GM19240 (cell line): Measurements from ENCODE around the gene ACTRT2.

Experiments used
- DNase-seq: peaks from one replicate; pipeline ENCODE4 v3.0.0; 2011; ENCODE audit warnings: low spot score; ENCODE audit not compliant: insufficient read length

ACTRT2 gene

DNA sequence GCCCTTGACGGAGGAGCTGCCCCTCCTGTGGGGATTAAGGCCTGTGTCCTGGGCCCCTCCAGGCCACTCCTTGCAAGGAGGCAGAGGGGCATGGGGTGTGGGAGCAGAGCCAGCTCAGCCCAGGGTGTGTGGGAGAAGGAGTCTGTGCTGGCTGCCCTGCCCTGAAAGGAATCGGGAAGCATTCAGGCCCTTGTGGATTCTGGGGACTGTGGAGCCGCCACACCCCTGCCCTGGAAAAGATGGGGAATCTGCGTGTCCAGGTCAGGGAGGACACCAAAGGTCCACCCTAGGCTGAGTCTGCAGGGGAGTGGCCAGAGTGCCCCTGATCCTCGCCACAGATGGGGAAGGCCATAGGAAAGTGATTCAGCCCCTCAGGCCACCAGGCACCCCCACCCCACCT, 31.2 kb downstream of the ACTRT2 start:
- DNase-seq = no peak

DNA sequence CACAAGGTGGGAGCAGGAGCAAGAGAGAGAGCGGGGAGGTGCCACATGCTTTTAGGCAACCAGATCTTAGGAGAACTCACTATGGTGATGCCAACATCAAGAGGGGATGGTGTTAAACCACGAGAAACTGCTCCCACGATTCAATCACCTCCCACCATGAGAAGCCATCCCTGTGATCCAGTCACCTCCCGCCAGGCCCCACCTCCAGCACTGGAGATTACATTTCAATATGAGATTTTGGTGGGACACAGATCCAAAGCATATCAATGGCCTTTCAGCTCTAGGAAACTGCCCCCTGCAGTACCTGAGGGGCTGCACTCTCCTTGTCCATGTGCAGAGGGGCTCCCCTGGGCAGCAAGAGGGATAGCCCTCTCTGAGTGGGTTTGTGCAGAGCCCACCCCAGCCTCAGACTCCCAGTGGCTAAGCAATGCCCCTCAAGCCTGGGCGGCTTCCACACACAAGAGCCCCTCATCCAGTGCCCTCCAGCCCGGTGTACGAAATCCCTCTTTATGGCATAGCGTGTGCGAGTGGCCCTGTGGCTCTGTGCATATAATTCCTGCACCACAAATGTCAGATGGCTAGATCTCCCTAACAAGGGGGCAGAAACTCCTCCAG, 32.2 kb downstream of the ACTRT2 start:
- DNase-seq = no peak

DNA sequence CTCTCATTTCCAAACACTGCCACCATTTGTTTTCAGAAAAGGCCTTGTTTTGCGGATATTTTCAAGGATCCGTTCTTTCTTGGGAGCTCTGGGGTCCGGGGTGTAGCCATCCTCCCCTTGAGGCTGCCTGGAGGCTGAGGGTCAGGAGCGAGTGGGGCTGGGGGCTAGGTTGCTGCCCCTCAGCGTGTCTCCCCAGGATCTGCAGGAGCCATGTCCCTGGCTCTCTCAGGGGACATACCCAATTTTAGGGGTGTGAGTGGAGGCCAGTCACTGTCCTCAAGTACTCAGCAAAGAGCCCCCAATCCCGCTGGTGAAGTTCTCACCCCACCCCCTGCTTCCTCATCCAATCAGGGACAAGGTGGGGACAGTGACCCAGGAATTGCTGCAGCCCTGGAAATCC, 32.7 kb downstream of the ACTRT2 start:
- no peak for DNase-seq

DNA sequence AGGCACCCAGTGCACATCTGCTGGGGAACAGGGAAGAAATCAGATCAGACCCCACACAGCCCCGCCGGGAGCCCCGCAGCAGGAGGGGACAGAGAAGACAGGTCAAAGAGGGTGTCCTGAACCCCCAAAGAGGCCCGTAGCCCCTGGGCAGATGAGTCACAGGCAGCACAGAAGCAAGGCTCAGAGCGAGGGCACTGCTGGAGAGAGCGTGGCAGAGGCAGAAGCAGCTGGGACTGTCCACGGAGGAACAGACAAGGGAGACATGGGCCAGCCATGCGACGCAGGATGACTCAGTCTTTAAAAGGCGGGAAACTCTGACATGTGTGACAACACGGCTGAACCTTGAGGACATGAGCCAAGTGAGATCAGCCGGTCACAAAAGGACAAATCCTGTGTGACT, 33.2 kb downstream of the ACTRT2 start:
- DNase-seq = no peak

GRCh38 chr1:3055051-3055450, 33.8 kb downstream of the ACTRT2 start:
- DNase-seq = no peak

GRCh38 chr1:3056641-3057040, 35.4 kb downstream of the ACTRT2 start:
- no peak for DNase-seq

GRCh38 chr1:3058263-3059030, 37.2 kb downstream of the ACTRT2 start:
- DNase-seq = no peak

- no peak for DNase-seq
Observed at GRCh38 chr1:3060127-3060526, 38.9 kb downstream of the ACTRT2 start.

DNA sequence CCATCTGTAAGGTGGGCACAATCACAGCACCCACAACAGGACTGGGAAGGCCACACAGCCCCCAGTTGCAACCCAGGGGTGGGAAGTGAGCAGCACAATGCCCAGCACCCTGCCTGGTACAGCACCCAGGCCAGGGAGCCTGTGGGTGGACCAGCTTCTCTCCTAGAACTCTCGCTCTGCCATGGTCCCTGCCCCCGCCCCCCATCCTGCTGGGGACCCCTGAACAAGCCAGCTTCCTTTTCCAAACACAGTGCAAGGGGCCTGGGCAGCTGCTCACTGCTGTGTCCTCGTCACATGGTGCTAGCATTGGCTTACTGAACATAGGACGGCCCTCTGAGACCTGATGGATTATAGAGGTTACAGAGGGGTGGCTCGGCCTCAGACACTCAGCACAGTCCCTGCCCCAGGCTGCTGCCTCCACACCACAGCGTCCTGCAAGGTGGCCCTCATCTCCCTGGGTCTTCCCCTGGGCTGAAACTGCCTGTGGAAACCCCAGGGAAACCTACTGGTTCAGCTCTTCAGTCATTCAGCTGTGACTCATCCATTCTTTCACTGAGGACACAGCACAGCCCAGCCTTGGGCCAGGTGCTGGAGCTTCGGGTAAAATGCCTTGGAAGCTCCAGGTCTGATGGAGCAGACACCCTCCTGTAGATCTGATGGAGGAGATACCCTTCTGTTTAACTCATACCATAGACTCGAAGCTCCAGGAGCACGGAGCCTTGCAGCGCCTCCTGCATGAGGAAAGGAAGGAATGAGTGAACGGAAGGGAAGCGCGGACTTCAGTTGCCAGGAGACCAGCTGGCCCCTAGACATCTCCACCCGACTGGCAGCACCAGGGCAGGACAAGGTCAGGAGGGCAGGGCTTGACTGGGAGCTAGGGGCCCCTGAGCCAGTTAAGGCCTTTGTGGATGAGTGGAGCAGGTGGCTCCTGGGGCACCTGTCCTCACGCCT, 39.6 kb downstream of the ACTRT2 start:
- DNase-seq = no peak

DNA sequence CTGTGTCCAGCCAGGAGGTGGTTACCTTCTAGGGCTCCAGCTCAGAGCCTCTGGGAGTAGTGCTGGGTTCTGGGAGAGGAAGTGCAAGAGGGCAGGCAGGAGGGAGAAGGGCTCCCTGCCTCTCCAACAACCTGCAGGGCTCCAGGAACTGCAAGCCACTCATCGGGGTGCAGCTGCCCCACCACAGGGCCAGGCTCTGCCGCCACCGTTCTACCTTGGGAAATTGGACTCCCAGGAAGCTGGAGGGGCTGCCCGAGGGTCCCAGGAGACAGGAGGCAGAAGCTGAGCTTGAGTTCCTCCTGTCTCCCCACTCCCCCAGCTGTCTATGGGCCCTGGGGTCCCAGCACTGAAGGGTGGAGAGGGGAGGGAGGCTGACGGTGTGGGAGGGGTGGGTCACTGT, 40.3 kb downstream of the ACTRT2 start:
- DNase-seq = no peak

GRCh38 chr1:3061981-3062615, 40.8 kb downstream of the ACTRT2 start:
- no peak for DNase-seq

GRCh38 chr1:3062616-3063378, 41.5 kb downstream of the ACTRT2 start:
- no peak for DNase-seq

- DNase-seq = no peak
Observed at GRCh38 chr1:3063379-3064295, 42.4 kb downstream of the ACTRT2 start.

DNA sequence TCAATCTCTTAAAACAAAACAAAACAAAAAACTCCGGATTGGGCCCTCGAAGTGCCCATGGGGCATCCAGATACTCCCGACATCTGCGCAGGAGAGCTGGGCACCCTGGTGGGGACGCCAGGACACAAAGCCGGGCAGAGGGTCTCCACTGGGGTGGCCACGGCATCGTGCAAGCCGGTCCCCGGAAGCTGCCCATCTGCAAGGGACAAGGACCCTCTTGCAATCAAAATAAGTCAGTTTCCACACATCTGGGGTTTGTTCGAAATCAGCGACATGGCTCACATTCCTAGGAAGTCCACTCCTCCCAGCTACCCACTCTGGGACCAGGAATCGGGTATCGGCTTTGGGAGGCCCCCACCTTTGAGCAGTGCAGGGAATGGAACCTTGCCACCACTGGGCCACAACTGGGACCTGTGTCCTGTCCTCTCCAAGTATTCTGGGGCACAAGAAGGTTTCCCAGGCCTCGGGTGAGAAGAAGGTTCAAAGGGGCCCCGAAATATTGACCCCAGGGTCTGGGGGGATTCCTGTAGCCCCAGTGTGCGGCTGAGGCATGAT, 43.1 kb downstream of the ACTRT2 start:
- no peak for DNase-seq

GRCh38 chr1:3064901-3065300, 43.6 kb downstream of the ACTRT2 start:
- DNase-seq = no peak

- no peak for DNase-seq
Observed at GRCh38 chr1:3065396-3065795, 44.1 kb downstream of the ACTRT2 start.

GRCh38 chr1:3065797-3066196, 44.5 kb downstream of the ACTRT2 start:
- no peak for DNase-seq

DNA sequence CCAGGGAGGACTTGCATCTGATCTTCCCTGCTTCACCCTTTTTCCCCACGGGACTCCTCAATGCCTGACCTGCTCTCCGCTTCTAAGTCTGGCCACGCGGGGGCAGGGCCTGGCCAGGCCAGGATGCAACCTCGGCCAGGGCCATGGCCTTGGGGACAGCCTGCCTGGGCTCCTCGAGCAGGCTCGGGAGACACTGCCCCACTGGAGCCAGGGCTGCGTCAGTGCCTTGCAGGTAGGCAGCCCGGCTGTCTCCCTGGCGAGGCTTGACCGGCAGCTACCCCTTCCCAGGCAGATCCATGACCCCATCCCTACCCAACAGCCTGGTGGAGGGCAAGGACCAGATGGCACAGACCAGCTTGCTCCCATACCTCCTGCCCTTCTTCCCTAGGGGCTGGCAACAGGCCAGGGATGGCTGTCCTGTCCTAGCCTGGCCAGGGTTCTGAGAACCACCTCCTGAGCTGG, 45.0 kb downstream of the ACTRT2 start:
- no peak for DNase-seq

DNA sequence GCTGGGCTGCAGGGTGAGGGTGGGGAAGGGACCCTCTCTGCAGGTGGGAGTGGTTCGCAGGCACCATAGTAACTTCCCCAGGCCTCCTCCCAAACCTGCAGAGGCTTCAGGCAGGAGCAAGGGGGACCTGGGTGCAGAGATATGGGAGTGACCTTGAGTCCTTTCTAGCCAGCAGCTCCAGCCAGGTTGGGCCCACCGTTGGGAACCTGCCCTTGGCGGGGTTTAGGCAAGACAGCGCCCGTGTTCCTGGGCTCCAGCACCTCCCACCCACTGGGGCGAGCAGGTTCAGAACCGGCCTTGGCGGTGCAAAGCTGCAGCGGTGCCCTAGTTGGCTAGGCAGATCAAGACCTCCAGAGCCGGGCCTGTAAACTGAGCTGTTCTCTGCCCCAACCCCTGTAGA, 45.6 kb downstream of the ACTRT2 start:
- no peak for DNase-seq
